ENCODE data around the gene AFF4. TPM values are rescaled to one million over a fixed set of nuclear protein-coding genes. Genes with fewer than 3 reads are reported as not detected.

The AFF4 gene
- total RNA-seq, 2 experiments from 2014 or later, result 21.6 to 42.4 TPM

DNA sequence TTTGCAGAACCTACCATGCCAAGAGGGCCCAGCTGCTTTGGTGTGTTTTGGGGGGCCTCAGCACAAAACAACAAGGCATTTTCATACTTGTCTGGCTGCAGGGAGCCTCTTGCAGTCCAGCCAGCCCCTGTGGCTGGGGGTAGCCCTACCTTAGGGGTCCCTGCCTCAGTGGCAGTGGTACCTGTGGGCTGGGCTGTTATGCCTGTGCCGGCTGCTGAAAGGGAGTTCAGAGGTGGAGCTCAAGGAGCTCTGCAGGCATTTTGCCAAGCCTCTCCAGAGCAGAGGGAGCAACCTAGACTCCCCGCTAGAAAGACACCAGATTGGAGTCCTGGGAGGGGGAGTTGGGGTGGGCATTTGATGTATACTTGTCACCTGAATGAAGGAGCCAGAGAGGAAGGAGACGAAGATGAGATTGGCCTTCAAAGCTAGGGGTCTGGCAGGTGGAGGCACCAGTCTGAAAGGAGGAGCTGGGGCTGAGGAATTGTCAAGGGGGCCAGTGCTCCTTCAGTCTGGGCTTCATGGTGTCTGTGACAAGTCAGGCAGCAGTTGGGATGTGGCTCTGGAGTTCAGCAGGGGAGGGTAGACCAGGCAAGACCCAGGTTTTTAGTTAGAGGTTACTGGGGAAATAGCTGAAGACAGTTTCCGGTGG lies 134.5 kb downstream of the AFF4 start:
- H3K79me2 ChIP-seq (ENCODE audit: insufficient read depth, low read depth, low read length), result no peaks in the 10 kb centered on the region
- BruUV-seq (replicated peaks), result no TSS peak
- no peak for DNase-seq (ENCODE audit: low spot score)
- no peaks in the 10 kb centered on the region for H4K20me1 ChIP-seq (ENCODE audit: insufficient read depth, low read length)
- H3K9me2 ChIP-seq (ENCODE audit: insufficient read depth, low read length), result no peaks in the 10 kb centered on the region
- CTCF ChIA-PET (ENCODE audit: unreplicated experiment), result interaction anchor here (0.6 to 1.0 kb wide), 2 partner anchors 54 to 279 kb away, joined by 3 to 9 read pairs; no protein-coding TSS in a partner anchor
- no peaks in the 10 kb centered on the region for H3K36me3 ChIP-seq (ENCODE audit: insufficient read depth, low read length)
- H2AFZ ChIP-seq (ENCODE audit: low read length), result no peak overlapping the region
- H3K9me3 ChIP-seq (ENCODE audit: low read length), result no peaks in the 10 kb centered on the region
- peaks cover 5% of the 10 kb centered on the region for H3K4me1 ChIP-seq (ENCODE audit: insufficient read depth, low read length, poor library complexity, severe bottlenecking)
- TF ChIP-seq, protein P1, sequence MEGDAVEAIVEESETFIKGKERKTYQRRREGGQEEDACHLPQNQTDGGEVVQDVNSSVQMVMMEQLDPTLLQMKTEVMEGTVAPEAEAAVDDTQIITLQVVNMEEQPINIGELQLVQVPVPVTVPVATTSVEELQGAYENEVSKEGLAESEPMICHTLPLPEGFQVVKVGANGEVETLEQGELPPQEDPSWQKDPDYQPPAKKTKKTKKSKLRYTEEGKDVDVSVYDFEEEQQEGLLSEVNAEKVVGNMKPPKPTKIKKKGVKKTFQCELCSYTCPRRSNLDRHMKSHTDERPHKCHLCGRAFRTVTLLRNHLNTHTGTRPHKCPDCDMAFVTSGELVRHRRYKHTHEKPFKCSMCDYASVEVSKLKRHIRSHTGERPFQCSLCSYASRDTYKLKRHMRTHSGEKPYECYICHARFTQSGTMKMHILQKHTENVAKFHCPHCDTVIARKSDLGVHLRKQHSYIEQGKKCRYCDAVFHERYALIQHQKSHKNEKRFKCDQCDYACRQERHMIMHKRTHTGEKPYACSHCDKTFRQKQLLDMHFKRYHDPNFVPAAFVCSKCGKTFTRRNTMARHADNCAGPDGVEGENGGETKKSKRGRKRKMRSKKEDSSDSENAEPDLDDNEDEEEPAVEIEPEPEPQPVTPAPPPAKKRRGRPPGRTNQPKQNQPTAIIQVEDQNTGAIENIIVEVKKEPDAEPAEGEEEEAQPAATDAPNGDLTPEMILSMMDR (conservative IDR thresholded peaks at IDR 0.05; ENCODE audit: low read length), result no peak
- no peak for TF ChIP-seq EZH2phosphoT487 (IDR thresholded peaks at IDR 0.05; ENCODE audit: borderline replicate concordance, low read depth, low read length)
- POLR2A ChIA-PET, result no interaction called here
- H3K4me3 ChIP-seq (ENCODE audit: low read depth, low read length, poor library complexity, severe bottlenecking), result no peak overlapping the region
- no peak overlapping the region for H3K4me2 ChIP-seq (ENCODE audit: low read length)
- H3K27ac ChIP-seq (ENCODE audit: low read depth, low read length, poor library complexity, severe bottlenecking), result no peak overlapping the region
- intact Hi-C loops (cut with micrococcal nuclease; ENCODE audit: unreplicated experiment), result no loop called here

DNA sequence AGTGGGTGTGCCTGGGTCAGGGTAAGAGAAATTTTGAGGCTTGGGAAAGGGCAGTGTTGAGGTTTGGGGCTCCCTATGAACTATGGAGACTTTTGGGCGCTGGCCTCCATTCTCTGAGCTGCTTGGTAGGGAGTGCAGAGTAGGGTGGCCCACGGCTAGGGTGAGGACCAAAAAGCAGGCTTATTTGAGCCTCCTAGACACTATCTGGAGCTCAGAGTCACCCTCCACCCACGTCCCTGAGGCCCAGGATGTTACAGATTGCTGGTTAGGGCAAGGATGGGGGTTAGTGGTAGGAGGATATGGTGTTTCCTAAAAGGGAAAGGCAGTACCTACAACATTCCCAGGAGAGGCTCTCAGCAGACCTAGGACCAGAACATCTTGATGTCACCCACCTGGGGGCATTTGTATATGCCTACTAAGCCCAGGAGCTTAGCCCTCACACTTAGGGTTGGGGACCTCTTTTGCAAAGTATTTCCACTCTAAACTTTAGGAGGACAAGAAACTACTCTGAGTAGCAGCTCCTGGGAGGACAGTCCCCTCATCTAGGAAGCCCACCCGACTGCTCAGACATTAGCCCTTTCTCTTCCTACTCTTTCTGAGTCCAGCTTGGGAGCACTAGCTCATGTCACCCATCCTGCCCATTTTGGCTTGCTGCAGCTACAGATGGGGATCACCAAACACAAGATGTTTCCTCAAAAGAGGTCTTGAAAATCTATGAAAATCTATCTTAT lies 135.3 kb downstream of the AFF4 start:
- Histone ChIP-seq H3K36me3 (ENCODE audit: insufficient read depth, low read length) (no peaks in the 10 kb centered on the region), H3K79me2 (ENCODE audit: insufficient read depth, low read depth, low read length) (no peaks in the 10 kb centered on the region), H3K27ac (ENCODE audit: low read depth, low read length, poor library complexity, severe bottlenecking) (no peak overlapping the region), H2AFZ (ENCODE audit: low read length) (no peak overlapping the region), H4K20me1 (ENCODE audit: insufficient read depth, low read length) (no peaks in the 10 kb centered on the region), H3K4me3 (ENCODE audit: low read depth, low read length, poor library complexity, severe bottlenecking) (no peak overlapping the region), H3K4me1 (ENCODE audit: insufficient read depth, low read length, poor library complexity, severe bottlenecking) (peaks cover 5% of the 10 kb centered on the region), H3K9me3 (ENCODE audit: low read length) (no peaks in the 10 kb centered on the region), H3K9me2 (ENCODE audit: insufficient read depth, low read length) (no peaks in the 10 kb centered on the region), H3K4me2 (ENCODE audit: low read length) (no peak overlapping the region)
- no peak for TF ChIP-seq EZH2phosphoT487 (IDR thresholded peaks at IDR 0.05; ENCODE audit: borderline replicate concordance, low read depth, low read length)
- TF ChIP-seq, protein P1 (conservative IDR thresholded peaks at IDR 0.05; ENCODE audit: low read length), result no peak
- CTCF ChIA-PET (ENCODE audit: unreplicated experiment), result interaction anchor here (0.6 to 1.0 kb wide), 3 partner anchors 55 to 568 kb away, joined by 3 to 9 read pairs (median 4); no protein-coding TSS in a partner anchor
- POLR2A ChIA-PET, result interaction anchor here (0.5 to 0.6 kb wide), 4 partner anchors 57 to 1163 kb away, joined by 3 to 5 read pairs (median 3); no protein-coding TSS in a partner anchor
- DNase-seq (ENCODE audit: low spot score), result no peak
- no TSS peak for BruUV-seq (replicated peaks)
- intact Hi-C loops (cut with micrococcal nuclease; ENCODE audit: unreplicated experiment), result no loop called here

Measured in OCI-LY7 (cell line).